GM23338 (cell line): ENCODE data around the gene KCNC4. TPM values are rescaled to one million over a fixed set of nuclear protein-coding genes. Genes with fewer than 3 reads are reported as not detected.
A peak's percentile ranks its signal among the peaks of the same experiment; 100 is the strongest.

ENCODE experiments used
- ATAC-seq: fragments of 200-7000 bp; cut with Tn5 transposase; 3 replicates; pipeline ENCODE4 v1.9.1; 2020
- DNase-seq: peaks from one replicate; pipeline ENCODE4 v3.0.0-alpha.2; 2015; ENCODE audit warnings: low spot score
- H2AFZ ChIP-seq: fragments of 200-600 bp; sonication (generic); 2 replicates; pipeline ENCODE4 v1.8.0; 2016; ENCODE audit warnings: antibody characterized with exemption, mild to moderate bottlenecking, moderate library complexity
- H3F3A ChIP-seq: fragments of 200-600 bp; sonication (generic); replicated peaks from 2 replicates; pipeline ENCODE4 v1.8.0; 2017; ENCODE audit warnings: antibody characterized with exemption, mixed run types, low read depth
- H3K27ac ChIP-seq: fragments of 200-600 bp; sonication (generic); 2 replicates; pipeline ENCODE4 v1.6.1; 2016; ENCODE audit warnings: low read depth
- H3K27me3 ChIP-seq: fragments of 200-600 bp; sonication (generic); 2 replicates; pipeline ENCODE4 v1.8.0; 2016; ENCODE audit warnings: mild to moderate bottlenecking, mixed run types, moderate library complexity; ENCODE audit not compliant: insufficient read depth
- H3K36me3 ChIP-seq: fragments of 200-600 bp; sonication (generic); 2 replicates; pipeline ENCODE4 v1.8.0; 2016; ENCODE audit warnings: mild to moderate bottlenecking; ENCODE audit not compliant: insufficient read depth
- H3K4me1 ChIP-seq: fragments of 200-600 bp; sonication (generic); 2 replicates; pipeline ENCODE4 v1.8.0; 2016; ENCODE audit warnings: mild to moderate bottlenecking, moderate library complexity; ENCODE audit not compliant: insufficient read depth
- H3K4me2 ChIP-seq: fragments of 200-600 bp; sonication (generic); 2 replicates; pipeline ENCODE4 v1.7.1; 2017; ENCODE audit warnings: mixed run types
- H3K4me3 ChIP-seq: fragments of 200-600 bp; sonication (generic); 2 replicates; pipeline ENCODE4 v1.6.1; 2016; ENCODE audit warnings: mixed run types
- H3K79me2 ChIP-seq: fragments of 200-600 bp; sonication (generic); replicated peaks from 2 replicates; pipeline ENCODE4 v1.8.0; 2017; ENCODE audit warnings: mild to moderate bottlenecking; ENCODE audit not compliant: insufficient read depth
- H3K9me2 ChIP-seq: fragments of 200-600 bp; sonication (generic); 2 replicates; pipeline ENCODE4 v1.8.0; 2017; ENCODE audit not compliant: insufficient read depth
- H4K20me1 ChIP-seq: fragments of 200-600 bp; sonication (generic); replicated peaks from 2 replicates; pipeline ENCODE4 v1.8.0; 2017; ENCODE audit warnings: mild to moderate bottlenecking; ENCODE audit not compliant: insufficient read depth
- H3K27ac Mint-ChIP-seq: 2 replicates; pipeline ENCODE4 v1.8.0; 2020; ENCODE audit warnings: inconsistent platforms, mild to moderate bottlenecking, moderate library complexity, mixed read lengths
- H3K27me3 Mint-ChIP-seq: 3 replicates; pipeline ENCODE4 v1.8.0; 2022; ENCODE audit warnings: low read depth, mild to moderate bottlenecking, moderate library complexity, mixed read lengths, inconsistent platforms; ENCODE audit not compliant: insufficient read depth, poor library complexity
- H3K36me3 Mint-ChIP-seq: 3 replicates; pipeline ENCODE4 v1.8.0; 2021; ENCODE audit warnings: low read depth, mild to moderate bottlenecking, inconsistent platforms, moderate library complexity, mixed read lengths
- H3K4me1 Mint-ChIP-seq: 3 replicates; pipeline ENCODE4 v1.8.0; 2020; ENCODE audit warnings: mild to moderate bottlenecking, inconsistent platforms, mixed read lengths
- H3K4me3 Mint-ChIP-seq: 3 replicates; pipeline ENCODE4 v1.8.0; 2021; ENCODE audit warnings: moderate library complexity, mild to moderate bottlenecking, inconsistent platforms, mixed read lengths
- H3K9me3 Mint-ChIP-seq: 3 replicates; pipeline ENCODE4 v1.8.0; 2020; ENCODE audit warnings: moderate library complexity, mild to moderate bottlenecking, inconsistent platforms, mixed read lengths
- CREB1 ChIP-seq: fragments of 250-450 bp; sonication (Bioruptor Pico); IDR thresholded peaks from 2 replicates; pipeline ENCODE4 v1.5.0; 2020; ENCODE audit warnings: low read depth, mild to moderate bottlenecking, moderate library complexity
- CTCF ChIP-seq, 2 experiments: fragments of 200-600 bp in 1 of 2; sonication (generic) in 1 of 2; conservative IDR thresholded peaks; 2 replicates each; pipeline versions ENCODE4 v1.5.1 to v1.6.1; 2016 to 2017; ENCODE audit warnings: antibody characterized with exemption in 2 of 2, low read depth in 2 of 2, mild to moderate bottlenecking in 2 of 2, moderate library complexity in 1 of 2
- ETS1 ChIP-seq: IDR thresholded peaks from 2 replicates; pipeline ENCODE4 v1.6.1; 2016; ENCODE audit warnings: antibody characterized with exemption
- EZH2 ChIP-seq: fragments of 200-600 bp; sonication (generic); IDR thresholded peaks from one replicate; pipeline ENCODE4 v1.8.0; 2017; ENCODE audit warnings: antibody characterized with exemption, mild to moderate bottlenecking, low read depth; ENCODE audit not compliant: unreplicated experiment
- EZH2phosphoT487 ChIP-seq: fragments of 200-600 bp; sonication (generic); IDR thresholded peaks from one replicate; pipeline ENCODE4 v1.8.1; 2018; ENCODE audit warnings: antibody characterized with exemption; ENCODE audit not compliant: unreplicated experiment
- JUNB ChIP-seq: IDR thresholded peaks from one replicate; pipeline ENCODE4 v1.6.1; 2016; ENCODE audit warnings: antibody characterized with exemption; ENCODE audit not compliant: unreplicated experiment
- NANOG ChIP-seq: IDR thresholded peaks from 2 replicates; pipeline ENCODE4 v1.6.1; 2016; ENCODE audit warnings: antibody characterized with exemption, borderline replicate concordance
- POLR2AphosphoS5 ChIP-seq: IDR thresholded peaks from 2 replicates; pipeline ENCODE4 v1.6.1; 2016; ENCODE audit warnings: antibody characterized with exemption, low read depth
- REST ChIP-seq: IDR thresholded peaks from one replicate; pipeline ENCODE4 v1.6.1; 2018; ENCODE audit warnings: antibody characterized with exemption; ENCODE audit not compliant: unreplicated experiment
- STAT1 ChIP-seq: IDR thresholded peaks from one replicate; pipeline ENCODE4 v1.6.1; 2016; ENCODE audit warnings: antibody characterized with exemption; ENCODE audit not compliant: unreplicated experiment
- ZNF114 ChIP-seq: fragments of 250-450 bp; sonication (Bioruptor Pico); IDR thresholded peaks from 2 replicates; pipeline ENCODE4 v1.5.0; 2020; ENCODE audit warnings: mild to moderate bottlenecking, moderate library complexity
- ZNF331 ChIP-seq: fragments of 250-450 bp; sonication (Bioruptor Pico); IDR thresholded peaks from 2 replicates; pipeline ENCODE4 v1.5.0; 2020; ENCODE audit warnings: low read depth, mild to moderate bottlenecking, moderate library complexity
- ZNF462 ChIP-seq: fragments of 250-450 bp; sonication (Bioruptor Pico); IDR thresholded peaks from 2 replicates; pipeline ENCODE4 v1.5.0; 2020; ENCODE audit warnings: mild to moderate bottlenecking, moderate library complexity
- polyA plus RNA-seq: library from polyadenylated mRNA; unstranded; fragments of >200 nt; fragmentation: Nextera tagmentation; extraction: Ambion mirVana; gene quantifications from 2 replicates; pipeline ENCODE4 v1.2.1, GENCODE V29; 2016
- total RNA-seq: library from RNA; depleted of rRNA; stranded (reverse); fragments of >200 nt; shearing (Covaris generic); gene quantifications from 2 replicates; pipeline ENCODE4 v1.2.3, GENCODE V29; 2014

KCNC4 gene
- total and polyA plus RNA-seq, 2 experiments from 2014 or later, result 3.5 to 10.7 TPM

GRCh38 chr1:110208916-110209645, 1.0 kb upstream of the KCNC4 start:
- H3K4me1 Mint-ChIP-seq, result peaks cover 40% of the 10 kb centered on the region
- Histone ChIP-seq H2AFZ (peak overlapping the region; percentile 98), H3K4me1 (peaks cover 28% of the 10 kb centered on the region), H3K79me2 (no peaks in the 10 kb centered on the region), H3K36me3 (no peaks in the 10 kb centered on the region), H3K27me3 (peaks cover 36% of the 10 kb centered on the region), H3K4me2 (peak overlapping the region; percentile 90), H3K4me3 (peak overlapping the region; percentile 82), H3K27ac (peak overlapping the region; percentile 83; the same call in 1 of the 2 replicates), H4K20me1 (no peaks in the 10 kb centered on the region; the same call in 1 of the 2 replicates), H3K9me2 (no peaks in the 10 kb centered on the region), H3F3A (peaks cover 16% of the 10 kb centered on the region; the same call in 1 of the 2 replicates)
- H3K36me3 Mint-ChIP-seq, result no peaks in the 10 kb centered on the region; the same call in 2 of the 3 replicates
- TF ChIP-seq EZH2phosphoT487 (no peak), POLR2AphosphoS5 (no peak), ZNF331 (no peak), JUNB (no peak), CTCF (conservative IDR thresholded peaks at IDR 0.05; ENCODE audit: low read depth in 2 of 2) (no peak), NANOG (no peak), REST (no peak), CREB1 (CRISPR knock-in tag) (no peak), ETS1 (no peak), EZH2 (no peak), ZNF114 (CRISPR knock-in tag) (no peak), ZNF462 (CRISPR knock-in tag) (no peak), STAT1 (no peak)
- ATAC-seq (no peak), DNase-seq (peak; percentile 23)
- H3K4me3 Mint-ChIP-seq, result peak overlapping the region; percentile 76
- H3K27ac Mint-ChIP-seq, result peak overlapping the region; percentile 63
- H3K27me3 Mint-ChIP-seq, result peaks cover 23% of the 10 kb centered on the region
- no peaks in the 10 kb centered on the region; the same call in 2 of the 3 replicates for H3K9me3 Mint-ChIP-seq
